Measurements from ENCODE around the gene CHIT1.

DNA sequence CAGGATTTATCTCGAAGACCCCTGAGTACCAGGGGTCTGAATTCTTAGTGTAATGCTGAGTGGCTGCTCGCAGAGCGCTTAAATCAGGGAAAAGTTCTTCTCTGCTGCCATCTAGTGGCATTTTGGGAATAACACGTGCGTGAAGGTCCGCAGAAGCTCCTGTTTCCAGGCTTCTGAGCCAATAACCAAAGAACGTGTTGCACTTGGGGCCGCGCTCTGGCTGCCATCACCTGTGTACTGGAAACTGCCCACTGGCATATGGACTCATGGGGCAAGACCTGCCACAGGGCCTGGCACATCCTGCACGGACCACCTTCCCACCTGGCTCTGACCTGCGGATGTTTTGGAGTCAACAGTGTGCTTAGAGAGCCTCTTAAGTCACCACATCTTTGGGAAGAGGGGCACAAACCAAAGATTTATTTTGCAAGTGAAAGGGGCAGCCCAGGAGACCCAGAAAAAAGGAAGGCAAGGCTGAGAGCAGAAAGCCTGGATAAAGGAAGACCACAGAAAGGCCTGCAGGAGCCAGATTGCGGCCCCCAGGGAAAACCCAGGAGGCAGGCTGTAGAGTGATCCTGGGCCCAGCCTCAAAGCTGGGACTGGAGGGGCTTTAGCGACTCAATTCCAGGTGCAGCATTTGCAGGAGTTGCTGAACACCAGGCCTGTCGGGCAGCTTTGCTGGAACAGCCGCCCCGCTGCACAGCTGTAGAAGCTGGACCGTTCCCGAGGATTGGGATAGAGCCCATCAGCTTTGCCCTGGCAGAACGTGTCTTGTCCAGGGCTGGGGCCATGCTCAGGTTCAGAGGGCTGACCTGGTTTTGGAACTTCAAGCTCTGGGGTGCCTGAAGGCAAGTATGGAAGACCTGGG lies 13.0 kb downstream of the CHIT1 start:
- TF ChIP-seq ZBTB1 (CRISPR knock-in tag; IDR thresholded peaks at IDR 0.05; ENCODE audit: borderline replicate concordance, low read depth) = no peak
- peak; percentile 88 to 93 for TF ChIP-seq RAD21 (CRISPR knock-in tag; conservative IDR thresholded peaks at IDR 0.05 in 1 of 2, IDR thresholded peaks at IDR 0.05 in 1 of 2)
- no peak for TF ChIP-seq HCFC1 (IDR thresholded peaks at IDR 0.05; ENCODE audit: low read depth, low read length)
- TF ChIP-seq BMI1 (IDR thresholded peaks at IDR 0.05; ENCODE audit: low read length) = 0 out of 2 replicates have a peak, but pooled peaks have one; percentile 34
- no peak for TF ChIP-seq SMARCC2 (IDR thresholded peaks at IDR 0.05; ENCODE audit: low read depth)
- no peak for TF ChIP-seq USF2 (CRISPR knock-in tag; IDR thresholded peaks at IDR 0.05)
- no peak for TF ChIP-seq MAFG (tag; conservative IDR thresholded peaks at IDR 0.05)
- no peak for TF ChIP-seq JUNB (CRISPR knock-in tag; conservative IDR thresholded peaks at IDR 0.05)
- TF ChIP-seq SUPT5H (IDR thresholded peaks at IDR 0.05) = no peak
- no peak for TF ChIP-seq POLR2G (IDR thresholded peaks at IDR 0.05; ENCODE audit: low read depth, low read length)
- no peak for TF ChIP-seq CEBPB (tag; IDR thresholded peaks at IDR 0.05)
